ENCODE measurements around the gene GPR157. TPM values are rescaled to one million over a fixed set of nuclear protein-coding genes. Genes with fewer than 3 reads are reported as not detected.

Gene GPR157
- polyA plus RNA-seq, 3 donors: 0.56 to 1.1 (median 0.72) TPM

- H3K27me3 Mint-ChIP-seq (ENCODE audit: low read depth in 3 of 3): peaks cover 0 to 2% (median 0%) of the 10 kb centered on the region in 3 donors
- Histone ChIP-seq H4K20me1 (ENCODE audit: insufficient read depth, low read length) (no peaks in the 10 kb centered on the region), H3K4me2 (replicated peaks; ENCODE audit: extremely low read depth, low read length, poor library complexity, severe bottlenecking) (no peak overlapping the region), H3K9ac (ENCODE audit: insufficient read depth, low read length, poor library complexity, severe bottlenecking) (no peak overlapping the region), H3K4me3 (replicated peaks in 1 of 3; ENCODE audit: low read depth in 2 of 3, low read length in 3 of 3) (no peak overlapping the region), H3K27me3 (ENCODE audit: control insufficient read depth in 2 of 2, insufficient read depth in 2 of 2, low read length in 2 of 2) (no peaks in the 10 kb centered on the region), H3K9me3 (replicated peaks in 1 of 2; ENCODE audit: control insufficient read depth in 1 of 2, insufficient read depth in 1 of 2, low read length in 2 of 2) (no peaks in the 10 kb centered on the region), H2AFZ (ENCODE audit: insufficient read depth, low read depth, low read length, poor library complexity, severe bottlenecking) (no peak overlapping the region), H3K36me3 (replicated peaks in 1 of 2; ENCODE audit: control insufficient read depth in 1 of 2, insufficient read depth in 2 of 2, low read length in 2 of 2) (no peaks in the 10 kb centered on the region), H3K27ac (ENCODE audit: low read depth in 1 of 2, low read length in 2 of 2) (no peak overlapping the region), H3K79me2 (ENCODE audit: insufficient read depth, low read length) (no peaks in the 10 kb centered on the region), H3K4me1 (ENCODE audit: control insufficient read depth in 1 of 2, insufficient read depth in 2 of 2, low read length in 2 of 2) (peaks cover 11 to 14% of the 10 kb centered on the region in 2 donors)
- H3K4me3 Mint-ChIP-seq: no peak overlapping the region
- no peak for DNase-seq
- intact Hi-C loops (cut with micrococcal nuclease): no loop called here
- H3K36me3 Mint-ChIP-seq: peaks cover 2 to 14% of the 10 kb centered on the region in 2 donors
- WGBS (ENCODE audit: insufficient coverage): no CpG with 5 or more reads among the region's 5 CpGs
- TF ChIP-seq CTCF (IDR thresholded peaks at IDR 0.05): no peak
- no peak overlapping the region for H3K27ac Mint-ChIP-seq
- H3K4me1 Mint-ChIP-seq: peaks cover 22% of the 10 kb centered on the region
- H3K9me3 Mint-ChIP-seq: no peaks in the 10 kb centered on the region
Observed at GRCh38 chr1:9115351-9116205, 13.3 kb downstream of the GPR157 start.

- Mint-ChIP-seq H3K36me3 (peaks cover 2 to 17% of the 10 kb centered on the region in 2 donors), H3K4me1 (peaks cover 9% of the 10 kb centered on the region), H3K27me3 (ENCODE audit: low read depth in 3 of 3) (peaks cover 0 to 3% (median 0%) of the 10 kb centered on the region in 3 donors), H3K4me3 (no peak overlapping the region), H3K27ac (no peak overlapping the region), H3K9me3 (no peaks in the 10 kb centered on the region)
- no peak for TF ChIP-seq CTCF (IDR thresholded peaks at IDR 0.05)
- DNase-seq: no peak
- Histone ChIP-seq H3K4me3 (replicated peaks in 1 of 3; ENCODE audit: low read depth in 2 of 3, low read length in 3 of 3) (no peak overlapping the region), H3K27ac (ENCODE audit: low read depth in 1 of 2, low read length in 2 of 2) (no peak overlapping the region), H4K20me1 (ENCODE audit: insufficient read depth, low read length) (no peaks in the 10 kb centered on the region), H3K4me1 (ENCODE audit: control insufficient read depth in 1 of 2, insufficient read depth in 2 of 2, low read length in 2 of 2) (no peaks in the 10 kb centered on the region), H3K36me3 (replicated peaks in 1 of 2; ENCODE audit: control insufficient read depth in 1 of 2, insufficient read depth in 2 of 2, low read length in 2 of 2) (no peaks in the 10 kb centered on the region), H3K9ac (ENCODE audit: insufficient read depth, low read length, poor library complexity, severe bottlenecking) (no peak overlapping the region), H3K27me3 (ENCODE audit: control insufficient read depth in 2 of 2, insufficient read depth in 2 of 2, low read length in 2 of 2) (no peaks in the 10 kb centered on the region), H3K4me2 (replicated peaks; ENCODE audit: extremely low read depth, low read length, poor library complexity, severe bottlenecking) (no peak overlapping the region), H3K79me2 (ENCODE audit: insufficient read depth, low read length) (no peaks in the 10 kb centered on the region), H3K9me3 (replicated peaks in 1 of 2; ENCODE audit: control insufficient read depth in 1 of 2, insufficient read depth in 1 of 2, low read length in 2 of 2) (no peaks in the 10 kb centered on the region), H2AFZ (ENCODE audit: insufficient read depth, low read depth, low read length, poor library complexity, severe bottlenecking) (no peak overlapping the region)
- WGBS (ENCODE audit: insufficient coverage): 90% methylated on average over 12 of the region's 13 CpGs
- intact Hi-C loops (cut with micrococcal nuclease): loop anchor here in 1 of 2 donors (5.0 kb wide), 1 partner anchor 379 kb away; no protein-coding TSS in a partner anchor
Observed at GRCh38 chr1:9112961-9113880, 15.7 kb downstream of the GPR157 start.
